D721Med (cell line): ENCODE results near the gene AKNAD1.

ENCODE experiments used
- DNase-seq: peaks from one replicate; pipeline ENCODE4 v3.0.0; 2011; ENCODE audit warnings: low spot score; ENCODE audit not compliant: insufficient read length
- FAIRE-seq: peaks from 2 replicates; lab custom pipeline; 2011; peaks lifted over from hg19 to GRCh38; lab: Jason Lieb, UNC
- CTCF ChIP-seq: IDR thresholded peaks from 2 replicates; pipeline ENCODE4 v1.5.1; 2012; ENCODE audit warnings: mild to moderate bottlenecking, control low read depth; ENCODE audit not compliant: insufficient read depth; ENCODE audit errors: missing control alignments

Gene AKNAD1

GRCh38 chr1:108843390-108844137 lies 13.3 kb downstream of the AKNAD1 start:
- FAIRE-seq (no peak), DNase-seq (no peak)
- TF ChIP-seq CTCF = no peak

GRCh38 chr1:108842525-108843181 lies 14.2 kb downstream of the AKNAD1 start:
- DNase-seq (no peak), FAIRE-seq (no peak)
- TF ChIP-seq CTCF = no peak

- no peak for FAIRE-seq
Observed at GRCh38 chr1:108841703-108842102, 15.2 kb downstream of the AKNAD1 start.

DNA sequence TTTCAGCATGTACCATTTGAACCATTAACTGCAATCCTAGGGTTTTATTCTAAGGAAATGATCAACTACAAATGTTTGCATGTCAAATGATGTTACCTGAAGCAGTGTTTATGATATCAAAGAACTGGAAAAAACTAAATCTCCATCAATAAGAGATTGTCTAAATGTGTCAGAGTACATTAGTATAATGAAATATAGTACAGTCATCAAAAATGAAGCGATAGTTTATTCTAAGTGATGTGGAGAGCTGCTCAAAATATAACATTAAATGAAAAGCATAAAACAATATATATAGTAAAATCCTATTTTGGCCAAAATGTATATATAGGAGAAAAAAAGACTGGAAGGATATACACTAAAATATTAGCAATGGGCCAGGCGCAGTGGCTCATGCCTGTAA lies 24.0 kb downstream of the AKNAD1 start:
- DNase-seq (no peak), FAIRE-seq (no peak)
- TF ChIP-seq CTCF = no peak

More at GRCh38 chr1:108841703-108842102, 15.2 kb downstream of the AKNAD1 start:
- DNase-seq = no peak
- no peak for TF ChIP-seq CTCF

GRCh38 chr1:108831225-108831624 lies 25.7 kb downstream of the AKNAD1 start:
- FAIRE-seq (no peak), DNase-seq (no peak)
- no peak for TF ChIP-seq CTCF

DNA sequence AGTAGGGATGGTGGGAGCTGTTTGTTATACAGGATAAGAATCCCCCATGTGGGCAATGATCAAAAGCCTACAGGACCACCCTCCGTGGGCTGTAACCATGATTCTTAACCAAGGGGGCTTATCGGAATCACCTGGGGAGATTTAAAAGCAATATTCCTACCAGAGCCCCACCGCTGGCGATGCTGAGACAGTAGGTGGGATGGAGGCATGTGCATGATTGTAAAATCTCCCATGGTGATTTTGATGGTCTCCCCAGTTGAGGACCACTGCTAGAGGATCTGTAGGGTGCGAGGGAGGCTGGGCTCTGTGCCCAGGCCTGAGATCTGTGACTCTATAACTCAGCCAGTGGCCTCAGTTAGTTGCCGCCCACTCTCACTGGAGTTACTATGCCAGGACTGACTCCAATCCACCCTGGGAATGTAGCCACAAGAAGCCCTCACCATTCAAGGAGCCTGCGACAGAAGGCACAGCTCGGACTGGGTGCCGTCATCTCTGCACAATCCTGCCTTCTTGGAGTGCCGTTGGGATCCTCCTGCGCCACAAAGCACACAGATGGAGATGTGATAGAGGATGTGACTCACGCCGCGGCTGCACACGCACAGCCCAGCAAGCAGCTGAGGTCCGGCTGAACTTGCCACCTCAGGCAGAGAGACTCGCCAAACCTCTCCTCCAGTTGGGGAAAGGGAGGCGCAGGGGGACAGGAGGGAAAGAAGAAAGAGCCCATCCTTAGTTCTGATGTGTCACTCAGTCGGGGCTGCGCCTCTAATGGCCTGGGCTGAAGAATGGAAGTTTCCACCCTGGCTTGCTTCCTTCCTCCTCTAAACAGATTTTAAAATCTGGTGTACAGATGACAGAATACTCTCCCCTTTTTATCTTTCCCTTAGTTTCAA lies 26.5 kb downstream of the AKNAD1 start:
- FAIRE-seq (no peak), DNase-seq (no peak)
- no peak for TF ChIP-seq CTCF
